ENCODE data around the gene MRPS33. TPM values are rescaled to one million over a fixed set of nuclear protein-coding genes. Genes with fewer than 3 reads are reported as not detected.
A peak's percentile ranks its signal among the peaks of the same experiment; 100 is the strongest.

Gene MRPS33
- total and polyA plus RNA-seq, 12 donors = 71.7 to 151 (median 128) TPM

DNA sequence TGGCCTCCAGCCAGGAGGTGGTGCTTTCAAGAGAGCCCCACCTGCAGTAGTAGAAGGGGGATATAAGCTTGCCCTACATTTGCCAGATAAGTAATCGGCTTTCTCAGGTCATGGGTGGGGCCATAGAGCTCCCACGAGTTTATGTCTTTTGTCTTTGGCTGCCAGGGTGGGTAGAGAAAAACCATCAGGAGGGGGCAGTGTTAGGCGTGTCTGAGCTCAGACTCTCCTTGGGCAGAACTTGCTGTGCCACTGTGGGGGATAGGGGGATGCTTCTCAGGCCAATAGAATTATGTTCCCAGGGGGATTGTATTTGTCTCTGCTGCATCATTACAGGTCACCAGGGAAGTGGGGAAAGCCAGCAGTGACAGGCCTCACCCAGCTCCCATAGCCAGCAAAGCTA lies 12.3 kb upstream of the MRPS33 start:
- no peaks in the 10 kb centered on the region for H3K36me3 ChIP-seq
- WGBS, 2 donors = 48 to 49% methylated on average over 3 of the region's 3 CpGs
- TF ChIP-seq, protein P1, sequence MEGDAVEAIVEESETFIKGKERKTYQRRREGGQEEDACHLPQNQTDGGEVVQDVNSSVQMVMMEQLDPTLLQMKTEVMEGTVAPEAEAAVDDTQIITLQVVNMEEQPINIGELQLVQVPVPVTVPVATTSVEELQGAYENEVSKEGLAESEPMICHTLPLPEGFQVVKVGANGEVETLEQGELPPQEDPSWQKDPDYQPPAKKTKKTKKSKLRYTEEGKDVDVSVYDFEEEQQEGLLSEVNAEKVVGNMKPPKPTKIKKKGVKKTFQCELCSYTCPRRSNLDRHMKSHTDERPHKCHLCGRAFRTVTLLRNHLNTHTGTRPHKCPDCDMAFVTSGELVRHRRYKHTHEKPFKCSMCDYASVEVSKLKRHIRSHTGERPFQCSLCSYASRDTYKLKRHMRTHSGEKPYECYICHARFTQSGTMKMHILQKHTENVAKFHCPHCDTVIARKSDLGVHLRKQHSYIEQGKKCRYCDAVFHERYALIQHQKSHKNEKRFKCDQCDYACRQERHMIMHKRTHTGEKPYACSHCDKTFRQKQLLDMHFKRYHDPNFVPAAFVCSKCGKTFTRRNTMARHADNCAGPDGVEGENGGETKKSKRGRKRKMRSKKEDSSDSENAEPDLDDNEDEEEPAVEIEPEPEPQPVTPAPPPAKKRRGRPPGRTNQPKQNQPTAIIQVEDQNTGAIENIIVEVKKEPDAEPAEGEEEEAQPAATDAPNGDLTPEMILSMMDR (IDR thresholded peaks at IDR 0.05) = peak in 1 of 9 donors; percentile 5
- intact Hi-C loops (cut with DNase I) = no loop called here
- H3K4me3 ChIP-seq = no peak overlapping the region
- ATAC-seq = no peak
- H3K9me3 ChIP-seq = peaks cover 0 to 29% (median 7%) of the 10 kb centered on the region in 11 donors
- DNase-seq = no peak
- H3K4me1 ChIP-seq = no peaks in the 10 kb centered on the region
- no peak overlapping the region for H3K27ac ChIP-seq
- H3K27me3 ChIP-seq = peaks cover 0 to 29% (median 7%) of the 10 kb centered on the region in 7 donors

DNA sequence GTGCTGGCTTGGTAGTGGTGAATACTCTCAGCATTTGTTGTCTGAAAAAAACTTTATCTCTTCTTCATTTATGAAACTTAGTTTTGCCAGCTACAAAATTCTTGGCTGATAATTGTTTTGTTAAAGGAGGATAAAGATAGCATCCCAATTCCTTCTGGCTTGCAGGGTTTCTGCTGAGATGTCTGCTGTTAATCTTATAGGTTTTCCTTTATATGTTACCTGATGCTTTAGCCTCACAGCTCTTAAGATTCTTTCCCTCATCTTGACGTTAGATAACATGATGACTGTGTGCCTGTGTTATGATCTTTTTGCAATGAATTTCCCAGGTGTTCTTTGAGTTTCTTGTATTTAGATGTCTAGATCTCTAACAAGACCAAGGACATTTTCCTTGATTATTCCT lies 9.9 kb upstream of the MRPS33 start:
- H3K27ac ChIP-seq = no peak overlapping the region
- no peak overlapping the region for H3K4me3 ChIP-seq
- H3K36me3 ChIP-seq = no peaks in the 10 kb centered on the region
- intact Hi-C loops (cut with DNase I) = no loop called here
- no peak for DNase-seq
- H3K9me3 ChIP-seq = peaks cover 0 to 29% (median 7%) of the 10 kb centered on the region in 11 donors
- WGBS, 2 donors = 82 to 83% methylated on average over 1 of the region's 1 CpG
- ATAC-seq = no peak
- H3K27me3 ChIP-seq = peaks cover 0 to 18% (median 7%) of the 10 kb centered on the region in 7 donors
- TF ChIP-seq, protein P1 (IDR thresholded peaks at IDR 0.05) = no peak
- H3K4me1 ChIP-seq = no peaks in the 10 kb centered on the region

DNA sequence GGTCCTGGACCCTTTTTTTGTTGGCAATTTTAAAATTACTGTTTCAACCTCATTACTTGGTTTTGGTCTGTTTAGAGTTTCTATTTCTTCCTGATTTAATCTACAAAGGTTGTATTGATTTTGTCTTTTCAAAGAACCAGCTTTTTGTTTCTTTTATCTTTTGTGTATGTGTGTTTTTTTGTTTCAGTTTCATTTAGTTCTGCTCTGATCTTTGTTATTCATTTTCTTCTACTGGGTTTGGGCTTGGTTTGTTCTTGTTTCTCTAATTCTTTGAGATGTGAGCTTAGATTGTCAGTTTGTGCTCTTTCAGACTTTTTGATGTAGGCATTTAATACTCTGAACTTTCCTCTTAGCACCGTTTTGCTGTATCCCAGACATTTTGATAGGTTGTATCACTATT lies 8.5 kb upstream of the MRPS33 start:
- intact Hi-C loops (cut with DNase I) = no loop called here
- TF ChIP-seq, protein P1 (IDR thresholded peaks at IDR 0.05) = no peak
- WGBS, 2 donors = 61 to 82% methylated on average over 1 of the region's 1 CpG
- ATAC-seq = no peak
- peaks cover 0 to 27% (median 6%) of the 10 kb centered on the region in 7 donors for H3K27me3 ChIP-seq
- peaks cover 0 to 19% (median 7%) of the 10 kb centered on the region in 11 donors for H3K9me3 ChIP-seq
- no peak overlapping the region for H3K27ac ChIP-seq
- H3K36me3 ChIP-seq = no peaks in the 10 kb centered on the region
- DNase-seq = no peak
- H3K4me3 ChIP-seq = no peak overlapping the region
- H3K4me1 ChIP-seq = no peaks in the 10 kb centered on the region

DNA sequence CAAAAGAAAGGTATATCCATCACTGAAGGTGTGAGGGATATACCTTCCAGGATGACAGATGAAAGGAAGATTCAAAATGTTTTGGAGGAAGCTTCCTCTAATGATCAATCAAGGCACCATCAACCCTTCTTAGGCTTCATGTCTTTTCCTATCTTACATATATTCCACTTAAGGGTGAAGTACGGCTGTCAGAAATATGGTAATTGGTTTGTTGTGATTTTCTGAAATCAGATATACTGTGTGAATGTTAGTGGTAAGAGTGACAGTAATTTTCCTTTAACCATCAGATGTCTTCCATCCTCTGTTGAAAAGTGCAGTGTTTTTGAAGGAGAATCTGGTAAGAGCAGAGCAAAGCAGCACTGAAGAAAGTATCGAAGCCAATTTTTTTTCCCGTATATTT lies 2.8 kb upstream of the MRPS33 start:
- Histone ChIP-seq H3K27me3 (peaks cover 0 to 43% (median 0%) of the 10 kb centered on the region in 7 donors), H3K4me3 (no peak overlapping the region), H3K36me3 (no peaks in the 10 kb centered on the region), H3K27ac (no peak overlapping the region), H3K9me3 (peaks cover 0 to 8% (median 0%) of the 10 kb centered on the region in 11 donors), H3K4me1 (peaks cover 0 to 18% (median 14%) of the 10 kb centered on the region in 9 donors)
- TF ChIP-seq, protein P1 (IDR thresholded peaks at IDR 0.05) = no peak
- intact Hi-C loops (cut with DNase I) = loop anchor here in 7 of 10 donors (5.0 to 10.0 kb wide), 8 partner anchors 93 to 635 kb away; partner anchors contain the start of genes ADCK2 (in 4 of the 7), BRAF (in 2 of the 7), MKRN1 (in 2 of the 7) and NDUFB2 (in 1 of the 7)
- WGBS, 2 donors = 86 to 93% methylated on average over 3 of the region's 3 CpGs
- ATAC-seq (no peak), DNase-seq (no peak)
